WTC11 (cell line): ENCODE data around the gene SYNGAP1.

Source experiments
- ATF3 ChIP-seq: sonication (generic); formaldehyde crosslinking; conservative IDR thresholded peaks from 2 replicates; pipeline ENCODE4 v1.8.1; 2022; ENCODE audit warnings: mild to moderate bottlenecking, missing genetic modification reagents
- CTCF ChIP-seq: fragments of 200-600 bp; IDR thresholded peaks from 2 replicates; pipeline ENCODE4 v1.8.0; 2022; ENCODE audit warnings: antibody characterized with exemption
- FOXJ3 ChIP-seq: sonication (generic); formaldehyde crosslinking; IDR thresholded peaks from 2 replicates; pipeline ENCODE4 v1.9.0; 2021; ENCODE audit warnings: missing genetic modification reagents, mild to moderate bottlenecking, borderline replicate concordance
- IRF2 ChIP-seq: sonication (generic); formaldehyde crosslinking; IDR thresholded peaks from 2 replicates; pipeline ENCODE4 v1.8.0; 2022; ENCODE audit warnings: low read depth, missing genetic modification reagents, borderline replicate concordance
- JUN ChIP-seq: sonication (generic); formaldehyde crosslinking; IDR thresholded peaks from 2 replicates; pipeline ENCODE4 v1.8.0; 2023; ENCODE audit warnings: mild to moderate bottlenecking, missing genetic modification reagents
- MAX ChIP-seq: sonication (generic); formaldehyde crosslinking; IDR thresholded peaks from 2 replicates; pipeline ENCODE4 v1.8.0; 2022; ENCODE audit warnings: mild to moderate bottlenecking, missing genetic modification reagents
- NFE2L1 ChIP-seq: sonication (generic); formaldehyde crosslinking; IDR thresholded peaks from 2 replicates; pipeline ENCODE4 v1.8.1; 2023; ENCODE audit warnings: missing genetic modification reagents
- NFYB ChIP-seq: sonication (generic); formaldehyde crosslinking; conservative IDR thresholded peaks from 2 replicates; pipeline ENCODE4 v1.8.0; 2022; ENCODE audit warnings: low read depth, missing genetic modification reagents
- NR3C1 ChIP-seq: sonication (generic); formaldehyde crosslinking; conservative IDR thresholded peaks from 2 replicates; pipeline ENCODE4 v1.8.1; 2023; ENCODE audit warnings: low read depth, mild to moderate bottlenecking, missing genetic modification reagents
- STAT6 ChIP-seq: sonication (generic); formaldehyde crosslinking; conservative IDR thresholded peaks from 2 replicates; pipeline ENCODE4 v1.8.1; 2023; ENCODE audit warnings: mild to moderate bottlenecking, low read depth, missing genetic modification reagents, moderate library complexity
- TEAD1 ChIP-seq: sonication (generic); formaldehyde crosslinking; IDR thresholded peaks from 2 replicates; pipeline ENCODE4 v1.8.0; 2022; ENCODE audit warnings: mild to moderate bottlenecking, missing genetic modification reagents
- ZNF671 ChIP-seq: fragments of 250-450 bp; sonication (Bioruptor Pico); IDR thresholded peaks from 2 replicates; pipeline ENCODE4 v1.8.0; 2021; ENCODE audit warnings: mild to moderate bottlenecking

- TF ChIP-seq NFE2L1 (CRISPR knock-in tag) (no peak), CTCF (no peak), STAT6 (CRISPR knock-in tag) (no peak), ZNF671 (CRISPR knock-in tag) (no peak), NFYB (CRISPR knock-in tag) (no peak), TEAD1 (CRISPR knock-in tag) (no peak), FOXJ3 (CRISPR knock-in tag) (no peak), NR3C1 (no peak), ATF3 (CRISPR knock-in tag) (no peak), JUN (no peak), IRF2 (no peak), MAX (CRISPR knock-in tag) (no peak)
Measured at GRCh38 chr6:33445119-33445603, 25.3 kb downstream of the SYNGAP1 start.
